Epithelial cell of esophagus (primary cell): ENCODE data around the gene COMMD8.

Source experiments
- DNase-seq: peaks from one replicate; pipeline ENCODE4 v3.0.0; 2010; ENCODE audit warnings: low read depth
- H3K4me3 ChIP-seq: 2 replicates; pipeline ENCODE4 v1.5.1; 2011; ENCODE audit warnings: mild to moderate bottlenecking, low read length, control low read depth
- CTCF ChIP-seq: IDR thresholded peaks from 2 replicates; pipeline ENCODE4 v1.5.1; 2011; ENCODE audit warnings: low read depth, mild to moderate bottlenecking, low read length, control low read depth, inconsistent platforms; ENCODE audit not compliant: insufficient read depth; ENCODE audit errors: missing control alignments

Gene COMMD8

GRCh38 chr4:47485047-47485692, 21.7 kb upstream of the COMMD8 start, which contains the start of gene ATP10D:
ATP10D (plus strand) TSS chr4:47485275; CDS start chr4:47512541, 27,266 bp downstream.
- peak; percentile 95 for DNase-seq
- TF ChIP-seq CTCF = no peak

GRCh38 chr4:47484168-47484567, 20.7 kb upstream of the COMMD8 start:
- no peak for TF ChIP-seq CTCF
- DNase-seq = peak; percentile 98
- H3K4me3 ChIP-seq = no peak overlapping the region

More at GRCh38 chr4:47485047-47485692, 21.7 kb upstream of the COMMD8 start, which contains the start of gene ATP10D:
- peak within 1 kb of the TSS; percentile 62 for H3K4me3 ChIP-seq

- TF ChIP-seq CTCF = peak; percentile 2
- no peak overlapping the region for H3K4me3 ChIP-seq
- peak; percentile 87 for DNase-seq
These were observed 20.2 kb upstream of the COMMD8 start for GRCh38 chr4:47483745-47484144.

- no peak for TF ChIP-seq CTCF
- H3K4me3 ChIP-seq = no peak overlapping the region
- peak; percentile 85 for DNase-seq
These were observed 18.8 kb upstream of the COMMD8 start for GRCh38 chr4:47482326-47482725.

- no peak for TF ChIP-seq CTCF
- peak; percentile 20 for DNase-seq
- H3K4me3 ChIP-seq = no peak overlapping the region
These were observed 15.3 kb upstream of the COMMD8 start for GRCh38 chr4:47478804-47479203.

GRCh38 chr4:47475411-47475810, 11.9 kb upstream of the COMMD8 start:
- no peak for TF ChIP-seq CTCF
- H3K4me3 ChIP-seq = no peak overlapping the region
- DNase-seq = no peak

GRCh38 chr4:47474799-47475198, 11.3 kb upstream of the COMMD8 start:
- H3K4me3 ChIP-seq = no peak overlapping the region
- DNase-seq = no peak
- TF ChIP-seq CTCF = no peak
